Stimulated activated CD4-positive, alpha-beta T cell treated with anti-CD3 and anti-CD28 coated beads, Interleukin-2, amount 100 ng/mL, for 4 hours (primary cell): ENCODE measurements around the gene ATP5F1E.
A peak's percentile ranks its signal among the peaks of the same experiment; 100 is the strongest.
"Not testable (repeated sequence)": the region's sequence is repeated elsewhere in the genome, so short reads cannot be mapped to it uniquely, and the experiment has no call there.

Experiments used
- DNase-seq: peaks from one replicate; pipeline ENCODE4 v3.0.0-alpha.2; 2020; ENCODE audit warnings: low read depth

The ATP5F1E gene

GRCh38 chr20:59042796-59043631 lies 10.9 kb upstream of the ATP5F1E start:
- DNase-seq = peak; percentile 93

GRCh38 chr20:59042151-59042795 lies 10.1 kb upstream of the ATP5F1E start, which contains the start of gene PRELID3B:
Gene PRELID3B (minus strand): TSS chr20:59042786. CDS start chr20:59042730, 56 bp downstream.
- no peak for DNase-seq

GRCh38 chr20:59041487-59041886 lies 9.4 kb upstream of the ATP5F1E start:
- DNase-seq = not testable (repeated sequence)

GRCh38 chr20:59040667-59041066 lies 8.5 kb upstream of the ATP5F1E start:
- no peak for DNase-seq

GRCh38 chr20:59039233-59039632 lies 7.1 kb upstream of the ATP5F1E start:
- no peak for DNase-seq

- DNase-seq = no peak
Measured at GRCh38 chr20:59037386-59037785, 5.3 kb upstream of the ATP5F1E start.

GRCh38 chr20:59035381-59035780 lies 3.2 kb upstream of the ATP5F1E start:
- DNase-seq = no peak

GRCh38 chr20:59033616-59034165 lies 1.6 kb upstream of the ATP5F1E start:
- DNase-seq = no peak

- DNase-seq = no peak
Measured at GRCh38 chr20:59033093-59033492, 958 bp upstream of the ATP5F1E start.

GRCh38 chr20:59032713-59033059 lies 551 bp upstream of the ATP5F1E start:
- DNase-seq = no peak

GRCh38 chr20:59031564-59032022 lies 542 bp downstream of the ATP5F1E start:
- no peak for DNase-seq

GRCh38 chr20:59030911-59031563 lies 1.1 kb downstream of the ATP5F1E start:
- DNase-seq = no peak

- no peak for DNase-seq
Measured at GRCh38 chr20:59028812-59029211, 3.3 kb downstream of the ATP5F1E start.

- DNase-seq = no peak
Measured at GRCh38 chr20:59027741-59028320, 4.3 kb downstream of the ATP5F1E start.

- no peak for DNase-seq
Measured at GRCh38 chr20:59026904-59027740, 5.0 kb downstream of the ATP5F1E start.

- no peak for DNase-seq
Measured at GRCh38 chr20:59025511-59025910, 6.6 kb downstream of the ATP5F1E start.

GRCh38 chr20:59025086-59025485 lies 7.0 kb downstream of the ATP5F1E start:
- no peak for DNase-seq

- no peak for DNase-seq
Measured at GRCh38 chr20:59024111-59024530, 8.0 kb downstream of the ATP5F1E start.

GRCh38 chr20:59023616-59024015 lies 8.5 kb downstream of the ATP5F1E start:
- DNase-seq = no peak

- DNase-seq = no peak
Measured at GRCh38 chr20:59022754-59023153, 9.4 kb downstream of the ATP5F1E start.

- DNase-seq = no peak
Measured at GRCh38 chr20:59020938-59021551, 11.1 kb downstream of the ATP5F1E start.
